Measurements from ENCODE around the gene GALM. TPM values are rescaled to one million over a fixed set of nuclear protein-coding genes. Genes with fewer than 3 reads are reported as not detected.
A peak's percentile ranks its signal among the peaks of the same experiment; 100 is the strongest.

Gene GALM
- total and polyA plus RNA-seq, 2 of the 8 experiments (the other 6 are each of a cell fraction or from before 2014, with no cell fraction given): 9.9 to 13.1 TPM

- peak; percentile 79; the same call in 1 of the 2 replicates for TF ChIP-seq POLR2AphosphoS5 (IDR thresholded peaks at IDR 0.05; ENCODE audit: low read depth, low read length)
- no peak for TF ChIP-seq RAD21 (IDR thresholded peaks at IDR 0.05 in 1 of 2, conservative IDR thresholded peaks at IDR 0.05 in 1 of 2; ENCODE audit: low read depth in 2 of 2, low read length in 2 of 2)
- TF ChIP-seq POLR2A (IDR thresholded peaks at IDR 0.05; ENCODE audit: control extremely low read depth in 1 of 2, low read depth in 2 of 2, low read length in 2 of 2): peak; percentile 31 to 57; a peak in 2 of 3 replicates
- no peak overlapping the region for H4K91ac ChIP-seq (replicated peaks; ENCODE audit: insufficient read length, low read length)
- POLR2A ChIA-PET (ENCODE audit: partially characterized antibody): interaction anchor here (0.6 to 20.6 kb wide), 19 partner anchors 14 to 460 kb away, joined by 3 to 486 read pairs (median 6); partner anchors contain the start of gene HNRNPLL
Measured at GRCh38 chr2:38747007-38747424, 81.1 kb downstream of the GALM start.

More at GRCh38 chr2:38747007-38747424, 81.1 kb downstream of the GALM start:
- Histone ChIP-seq H3K4me2 (ENCODE audit: insufficient read depth in 1 of 2, low read depth in 2 of 2, low read length in 2 of 2) (no peak overlapping the region; a peak in 1 of 4 replicates), H3K79me2 (ENCODE audit: control insufficient read depth in 1 of 2, insufficient read depth in 2 of 2, low read length in 2 of 2) (peaks cover 19 to 72% of the 10 kb centered on the region in 2 experiments), H3K23me2 (ENCODE audit: low read depth, low read length) (peaks cover 6% of the 10 kb centered on the region; the same call in 1 of the 2 replicates), H2AFZ (ENCODE audit: low read length) (no peak overlapping the region), H2BK5ac (ENCODE audit: low read depth, low read length) (no peak overlapping the region), H3K4ac (replicated peaks; ENCODE audit: insufficient read length, low read depth, low read length) (no peak overlapping the region), H4K20me1 (replicated peaks in 1 of 2; ENCODE audit: control insufficient read depth in 1 of 2, insufficient read depth in 2 of 2, low read length in 2 of 2) (peaks cover 32 to 33% of the 10 kb centered on the region in 2 experiments), H3K9ac (replicated peaks in 1 of 4; ENCODE audit: extremely low read depth in 1 of 4, low read depth in 3 of 4, low read length in 3 of 4) (no peak overlapping the region), H3K14ac (ENCODE audit: insufficient read length) (no peak overlapping the region), H2BK12ac (ENCODE audit: low read depth, low read length) (no peak overlapping the region), H3K79me1 (ENCODE audit: low read depth, low read length) (no peaks in the 10 kb centered on the region), H3K27me3 (replicated peaks in 1 of 4; ENCODE audit: control insufficient read depth in 3 of 4, extremely low read depth in 1 of 4, insufficient read depth in 3 of 4, low read length in 3 of 4) (no peaks in the 10 kb centered on the region), H2AK5ac (ENCODE audit: low read depth, low read length) (no peak overlapping the region), H3K27ac (ENCODE audit: low read depth, low read length) (no peak overlapping the region), H3K9me3 (ENCODE audit: insufficient read depth in 2 of 2, low read depth in 1 of 2, low read length in 1 of 2) (no peaks in the 10 kb centered on the region), H3K56ac (replicated peaks; ENCODE audit: insufficient read length, low read depth, low read length) (no peak overlapping the region), H2BK20ac (ENCODE audit: low read length) (no peak overlapping the region), H3K4me3 (ENCODE audit: extremely low read depth in 1 of 4, insufficient read depth in 2 of 4, low read depth in 3 of 4, low read length in 4 of 4) (0 out of 8 replicates have a peak overlapping the region, but pooled peaks of 1 of the 4 experiments have one; percentile 93), H3K23ac (ENCODE audit: insufficient read length) (no peak overlapping the region), H4K8ac (ENCODE audit: extremely low read depth, insufficient read depth, low read length) (no peak overlapping the region), H2BK15ac (ENCODE audit: low read length) (no peak overlapping the region), H2BK120ac (replicated peaks; ENCODE audit: low read depth, low read length) (no peak overlapping the region), H3K36me3 (ENCODE audit: control insufficient read depth in 2 of 4, insufficient read depth in 4 of 4, low read length in 3 of 4) (peaks cover 36 to 79% (median 63%) of the 10 kb centered on the region in 4 experiments), H3K4me1 (replicated peaks in 1 of 4; ENCODE audit: control insufficient read depth in 3 of 4, insufficient read depth in 4 of 4, low read length in 3 of 4) (peaks cover 0 to 8% (median under 1%) of the 10 kb centered on the region in 4 experiments; a peak in 3 of 7 replicates), H3K18ac (ENCODE audit: extremely low read depth, low read length) (no peak overlapping the region), H4K5ac (ENCODE audit: insufficient read length, low read depth, low read length) (no peak overlapping the region)
- 93% methylated on average over 4 of the region's 4 CpGs; no CpG with 5 or more reads in 1 of the 2 experiments for WGBS, 2 experiments (ENCODE audit: extremely low coverage in 1 of 2, insufficient coverage in 1 of 2, insufficient read length in 1 of 2, insufficient replicate concordance in 2 of 2, low coverage in 1 of 2, low lambda C conversion rate in 2 of 2, missing lambda C conversion rate in 1 of 2)
- no peak for DNase-seq (ENCODE audit: low read depth in 1 of 2, low spot score in 2 of 2)
- CTCF ChIA-PET (ENCODE audit: partially characterized antibody): interaction anchor here (0.6 to 2.5 kb wide), 4 partner anchors 10 to 190 kb away, joined by 3 to 7 read pairs (median 3); no protein-coding TSS in a partner anchor
- no peak for FAIRE-seq
